Glutamatergic neuron (in vitro differentiated cells): Measurements from ENCODE around the gene ZC3H7B. TPM values are rescaled to one million over a fixed set of nuclear protein-coding genes. Genes with fewer than 3 reads are reported as not detected.

Experiments used
- DNase-seq: peaks from one replicate; pipeline ENCODE4 v3.0.0; 2022
- H3K27ac Mint-ChIP-seq: one replicate; pipeline ENCODE4 v1.8.0; 2020; ENCODE audit warnings: mild to moderate bottlenecking, mixed read lengths, inconsistent platforms; ENCODE audit not compliant: unreplicated experiment
- H3K27me3 Mint-ChIP-seq: one replicate; pipeline ENCODE4 v1.8.0; 2020; ENCODE audit warnings: mild to moderate bottlenecking, moderate library complexity, mixed read lengths, inconsistent platforms; ENCODE audit not compliant: unreplicated experiment
- H3K36me3 Mint-ChIP-seq: one replicate; pipeline ENCODE4 v1.8.0; 2020; ENCODE audit warnings: mild to moderate bottlenecking, mixed read lengths, inconsistent platforms; ENCODE audit not compliant: unreplicated experiment
- H3K4me1 Mint-ChIP-seq: one replicate; pipeline ENCODE4 v1.8.0; 2020; ENCODE audit warnings: mild to moderate bottlenecking, low read depth, mixed read lengths, inconsistent platforms; ENCODE audit not compliant: unreplicated experiment
- H3K4me3 Mint-ChIP-seq: one replicate; pipeline ENCODE4 v1.8.0; 2020; ENCODE audit warnings: mild to moderate bottlenecking, mixed read lengths, inconsistent platforms; ENCODE audit not compliant: unreplicated experiment
- H3K9me3 Mint-ChIP-seq: one replicate; pipeline ENCODE4 v1.8.0; 2020; ENCODE audit warnings: mild to moderate bottlenecking, moderate library complexity, mixed read lengths, inconsistent platforms; ENCODE audit not compliant: unreplicated experiment
- total RNA-seq: library from RNA; stranded (reverse); fragmentation: NEBNext Ultra II Directional; extraction: Animal tissue kit (Norgen Biotek cat#: 25700); gene quantifications from one replicate; pipeline ENCODE4 v1.2.1, GENCODE V29; 2021; ENCODE audit not compliant: unreplicated experiment
- TF ChIP-seq, protein P1 (sequence below): fragments of 200-600 bp; sonication (generic); IDR thresholded peaks from one replicate; pipeline ENCODE4 v1.5.0; 2021; ENCODE audit not compliant: partially characterized antibody, unreplicated experiment

Gene ZC3H7B
- total RNA-seq, 1 donor from 2014 or later: 51.6 TPM

DNA sequence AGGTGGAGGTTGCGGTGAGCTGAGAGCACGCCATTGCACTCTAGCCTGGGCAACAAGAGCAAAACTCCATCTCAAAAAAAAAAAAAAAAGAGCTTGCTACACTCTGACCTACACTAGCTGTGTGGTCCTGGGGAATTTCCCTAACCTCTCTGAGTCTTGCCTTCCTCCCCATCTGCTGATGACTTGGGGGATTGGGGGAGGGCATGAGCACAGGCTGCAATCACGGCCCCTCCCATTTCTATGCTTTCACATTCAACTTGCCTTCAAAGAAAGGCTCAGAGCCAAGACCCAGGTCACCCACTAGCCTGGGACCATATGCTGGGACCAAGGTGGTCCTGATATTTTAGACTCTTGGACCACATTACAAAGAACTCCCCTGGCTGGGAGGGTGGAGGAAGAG is 40.7 kb downstream of the ZC3H7B start:
- Mint-ChIP-seq H3K4me3 (no peak overlapping the region), H3K27me3 (peaks cover 2% of the 10 kb centered on the region)
- no peak for DNase-seq

DNA sequence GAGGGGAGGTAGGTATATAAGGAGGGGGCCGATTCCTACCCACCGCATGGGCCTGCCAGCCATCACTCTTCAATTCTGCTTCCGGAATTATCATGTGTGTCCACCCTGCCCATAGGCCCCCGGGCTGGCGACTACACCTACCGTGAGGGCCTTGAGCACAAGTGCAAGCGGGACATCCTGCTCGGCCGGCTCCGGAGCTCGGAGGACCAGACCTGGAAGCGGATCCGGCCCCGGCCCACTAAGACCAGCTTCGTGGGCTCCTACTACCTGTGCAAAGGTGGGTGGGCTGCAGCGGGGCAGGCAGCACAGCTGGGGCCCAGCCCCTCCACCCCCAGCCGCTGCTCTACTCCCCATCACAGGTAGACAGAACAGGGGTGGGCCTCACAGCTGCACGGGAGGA is 42.0 kb downstream of the ZC3H7B start:
- H3K27me3 Mint-ChIP-seq: peaks cover 2% of the 10 kb centered on the region
- H3K36me3 Mint-ChIP-seq: no peaks in the 10 kb centered on the region
- no peak for DNase-seq
- H3K4me3 Mint-ChIP-seq: no peak overlapping the region
- no peak overlapping the region for H3K27ac Mint-ChIP-seq
- peaks cover 2% of the 10 kb centered on the region for H3K9me3 Mint-ChIP-seq
- TF ChIP-seq, protein P1, sequence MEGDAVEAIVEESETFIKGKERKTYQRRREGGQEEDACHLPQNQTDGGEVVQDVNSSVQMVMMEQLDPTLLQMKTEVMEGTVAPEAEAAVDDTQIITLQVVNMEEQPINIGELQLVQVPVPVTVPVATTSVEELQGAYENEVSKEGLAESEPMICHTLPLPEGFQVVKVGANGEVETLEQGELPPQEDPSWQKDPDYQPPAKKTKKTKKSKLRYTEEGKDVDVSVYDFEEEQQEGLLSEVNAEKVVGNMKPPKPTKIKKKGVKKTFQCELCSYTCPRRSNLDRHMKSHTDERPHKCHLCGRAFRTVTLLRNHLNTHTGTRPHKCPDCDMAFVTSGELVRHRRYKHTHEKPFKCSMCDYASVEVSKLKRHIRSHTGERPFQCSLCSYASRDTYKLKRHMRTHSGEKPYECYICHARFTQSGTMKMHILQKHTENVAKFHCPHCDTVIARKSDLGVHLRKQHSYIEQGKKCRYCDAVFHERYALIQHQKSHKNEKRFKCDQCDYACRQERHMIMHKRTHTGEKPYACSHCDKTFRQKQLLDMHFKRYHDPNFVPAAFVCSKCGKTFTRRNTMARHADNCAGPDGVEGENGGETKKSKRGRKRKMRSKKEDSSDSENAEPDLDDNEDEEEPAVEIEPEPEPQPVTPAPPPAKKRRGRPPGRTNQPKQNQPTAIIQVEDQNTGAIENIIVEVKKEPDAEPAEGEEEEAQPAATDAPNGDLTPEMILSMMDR: no peak
- no peaks in the 10 kb centered on the region for H3K4me1 Mint-ChIP-seq

More for the DNA sequence above, 40.7 kb downstream of the ZC3H7B start:
- no peaks in the 10 kb centered on the region for H3K9me3 Mint-ChIP-seq
- no peaks in the 10 kb centered on the region for H3K4me1 Mint-ChIP-seq
- TF ChIP-seq, protein P1: no peak
- no peaks in the 10 kb centered on the region for H3K36me3 Mint-ChIP-seq
- H3K27ac Mint-ChIP-seq: no peak overlapping the region

DNA sequence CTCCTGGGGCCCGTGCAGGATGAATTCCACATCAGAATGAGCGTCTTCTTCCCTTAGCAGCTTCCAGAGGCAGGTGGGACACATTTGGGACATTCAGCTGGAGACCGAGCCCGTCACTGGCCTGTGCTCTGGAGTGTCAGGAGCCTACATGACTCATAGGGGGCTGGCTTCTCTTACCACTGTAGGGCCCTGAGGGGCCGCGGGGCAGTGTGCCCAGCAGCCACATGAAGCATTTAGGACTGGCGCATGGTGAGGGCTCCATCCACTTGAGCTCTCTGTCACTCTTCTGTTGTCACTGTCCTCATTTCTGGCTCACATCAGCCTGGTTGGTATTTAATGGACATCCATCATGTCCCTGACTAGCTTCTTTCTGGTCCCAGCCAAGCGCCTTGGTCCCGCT is 42.4 kb downstream of the ZC3H7B start:
- Mint-ChIP-seq H3K27ac (no peak overlapping the region), H3K9me3 (peaks cover 4% of the 10 kb centered on the region), H3K36me3 (no peaks in the 10 kb centered on the region), H3K4me1 (no peaks in the 10 kb centered on the region), H3K4me3 (no peak overlapping the region), H3K27me3 (peaks cover 2% of the 10 kb centered on the region)
- TF ChIP-seq, protein P1: no peak
- DNase-seq: no peak

DNA sequence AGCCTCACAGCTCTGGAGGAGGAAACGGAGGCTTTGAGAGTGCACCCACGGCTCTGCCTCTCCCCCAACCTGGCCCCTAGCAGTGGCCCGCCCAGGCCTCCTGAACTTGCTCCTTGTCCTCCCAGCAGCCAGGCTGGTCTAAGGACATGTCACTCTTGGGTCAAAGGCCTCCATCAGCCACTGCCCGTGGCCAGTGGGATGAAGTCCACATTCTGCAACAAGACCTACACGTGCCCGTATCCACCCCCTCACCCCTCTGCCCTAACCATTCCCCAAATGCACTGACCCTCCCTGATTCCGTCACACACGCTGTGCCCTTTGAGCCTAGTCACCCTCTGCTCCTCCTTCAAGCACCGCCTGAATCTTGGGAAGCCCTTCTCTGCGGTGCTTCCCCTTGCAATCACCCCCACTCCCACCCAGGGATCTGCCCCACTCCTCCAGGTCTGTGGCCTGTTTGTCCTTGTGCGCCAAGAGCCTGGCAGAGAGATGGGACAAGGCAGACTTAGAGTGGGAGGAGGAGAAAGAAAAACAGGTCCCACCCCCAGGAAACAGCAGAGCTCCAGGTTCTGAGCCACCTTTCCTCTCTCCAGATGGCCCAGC is 43.0 kb downstream of the ZC3H7B start:
- no peaks in the 10 kb centered on the region for H3K36me3 Mint-ChIP-seq
- peaks cover 2% of the 10 kb centered on the region for H3K27me3 Mint-ChIP-seq
- DNase-seq: no peak
- H3K4me1 Mint-ChIP-seq: no peaks in the 10 kb centered on the region
- no peak overlapping the region for H3K4me3 Mint-ChIP-seq
- peaks cover 4% of the 10 kb centered on the region for H3K9me3 Mint-ChIP-seq
- H3K27ac Mint-ChIP-seq: no peak overlapping the region
- TF ChIP-seq, protein P1: no peak

DNA sequence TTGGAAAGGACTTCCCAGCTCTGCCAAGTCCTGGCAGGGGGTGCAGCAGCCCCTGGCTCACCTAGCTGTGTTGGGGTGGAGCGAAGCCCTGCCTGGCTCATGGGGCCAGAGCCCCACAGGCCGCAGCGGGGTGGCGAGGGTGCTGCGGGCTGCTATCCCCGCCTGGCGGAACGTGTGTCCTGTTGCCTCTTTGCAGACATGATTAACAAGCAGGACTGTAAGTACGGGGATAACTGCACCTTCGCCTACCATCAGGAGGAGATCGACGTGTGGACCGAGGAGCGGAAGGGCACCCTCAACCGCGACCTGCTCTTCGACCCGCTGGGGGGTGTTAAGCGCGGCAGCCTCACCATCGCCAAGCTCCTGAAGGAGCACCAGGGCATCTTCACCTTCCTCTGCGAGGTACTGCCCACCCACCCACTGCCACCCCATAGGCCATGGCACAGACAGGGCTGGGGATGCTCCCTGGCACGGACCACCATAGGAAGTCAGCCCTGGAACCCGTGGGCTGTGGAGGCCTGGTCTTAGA is 44.5 kb downstream of the ZC3H7B start:
- H3K9me3 Mint-ChIP-seq: peaks cover 4% of the 10 kb centered on the region

More for the DNA sequence above, 44.5 kb downstream of the ZC3H7B start:
- Mint-ChIP-seq H3K27me3 (peaks cover 2% of the 10 kb centered on the region), H3K4me1 (no peaks in the 10 kb centered on the region), H3K36me3 (peaks cover 7% of the 10 kb centered on the region), H3K4me3 (no peak overlapping the region), H3K27ac (no peak overlapping the region)
- DNase-seq: no peak
- TF ChIP-seq, protein P1: no peak
